ENCODE measurements around the gene PXDN.

GRCh38 chr2:1707771-1708418 lies 36.4 kb downstream of the PXDN start:
- TF ChIP-seq CTCF (IDR thresholded peaks at IDR 0.05) (no peak), POLR2A (IDR thresholded peaks at IDR 0.05) (no peak)

Measured in esophagus squamous epithelium (tissue), 4 donors.